SK-N-SH treated with all-trans-retinoic acid at 6 μM for 48 hours (cell line): ENCODE data around the gene B3GNT9.

Experiments used
- ATAC-seq: fragments of 200-7000 bp; cut with Tn5 transposase; 3 replicates; pipeline ENCODE4 v1.9.1; 2020; ENCODE audit warnings: mild to moderate bottlenecking, moderate library complexity
- CREB5 ChIP-seq: fragments of 250-450 bp; sonication (Bioruptor Pico); IDR thresholded peaks from 2 replicates; pipeline ENCODE4 v1.5.1; 2020; ENCODE audit warnings: low read depth, mild to moderate bottlenecking, moderate library complexity
- ESRRG ChIP-seq: fragments of 250-450 bp; sonication (Bioruptor Pico); IDR thresholded peaks from 2 replicates; pipeline ENCODE4 v1.6.1; 2021; ENCODE audit warnings: mild to moderate bottlenecking
- GLIS3 ChIP-seq: fragments of 250-450 bp; sonication (Bioruptor Pico); IDR thresholded peaks from 2 replicates; pipeline ENCODE4 v1.5.0; 2020; ENCODE audit warnings: mild to moderate bottlenecking, moderate library complexity
- ISL1 ChIP-seq: fragments of 250-450 bp; sonication (Bioruptor Pico); IDR thresholded peaks from 2 replicates; pipeline ENCODE4 v2.1.2; 2022; ENCODE audit warnings: mild to moderate bottlenecking, moderate library complexity
- PPARA ChIP-seq: fragments of 250-450 bp; sonication (Bioruptor Pico); IDR thresholded peaks from 2 replicates; pipeline ENCODE4 v1.5.0; 2020; ENCODE audit warnings: mild to moderate bottlenecking, borderline replicate concordance
- RARB ChIP-seq: fragments of 250-450 bp; sonication (Bioruptor Pico); IDR thresholded peaks from 2 replicates; pipeline ENCODE4 v1.8.0; 2021; ENCODE audit warnings: mild to moderate bottlenecking, moderate library complexity
- SNAI2 ChIP-seq: fragments of 250-450 bp; sonication (Bioruptor Pico); IDR thresholded peaks from 2 replicates; pipeline ENCODE4 v1.5.0; 2020; ENCODE audit warnings: mild to moderate bottlenecking, moderate library complexity
- TCF4 ChIP-seq: fragments of 250-450 bp; sonication (Bioruptor Pico); IDR thresholded peaks from 2 replicates; pipeline ENCODE4 v1.8.0; 2021; ENCODE audit warnings: mild to moderate bottlenecking, moderate library complexity, borderline replicate concordance
- TSHZ2 ChIP-seq: fragments of 250-450 bp; sonication (Bioruptor Pico); IDR thresholded peaks from 2 replicates; pipeline ENCODE4 v1.5.0; 2020; ENCODE audit warnings: mild to moderate bottlenecking, moderate library complexity
- ZFP3 ChIP-seq: fragments of 250-450 bp; sonication (Bioruptor Pico); IDR thresholded peaks from 2 replicates; pipeline ENCODE4 v1.5.0; 2020; ENCODE audit warnings: mild to moderate bottlenecking, moderate library complexity
- ZNF565 ChIP-seq: fragments of 450-650 bp; formaldehyde crosslinking; conservative IDR thresholded peaks from 2 replicates; pipeline ENCODE4 v1.5.0; 2020; ENCODE audit warnings: low read depth, mild to moderate bottlenecking, moderate library complexity
- ZNF70 ChIP-seq: fragments of 450-650 bp; formaldehyde crosslinking; IDR thresholded peaks from 2 replicates; pipeline ENCODE4 v1.5.0; 2020; ENCODE audit warnings: mild to moderate bottlenecking, moderate library complexity
- ZNF8 ChIP-seq: fragments of 450-650 bp; formaldehyde crosslinking; IDR thresholded peaks from 2 replicates; pipeline ENCODE4 v1.5.0; 2020; ENCODE audit warnings: mild to moderate bottlenecking, moderate library complexity
- TF ChIP-seq, protein P1 (sequence below): fragments of 250-450 bp; sonication (Bioruptor Pico); IDR thresholded peaks from 2 replicates; pipeline ENCODE4 v1.5.1; 2021; ENCODE audit warnings: mild to moderate bottlenecking, moderate library complexity

B3GNT9 gene

DNA sequence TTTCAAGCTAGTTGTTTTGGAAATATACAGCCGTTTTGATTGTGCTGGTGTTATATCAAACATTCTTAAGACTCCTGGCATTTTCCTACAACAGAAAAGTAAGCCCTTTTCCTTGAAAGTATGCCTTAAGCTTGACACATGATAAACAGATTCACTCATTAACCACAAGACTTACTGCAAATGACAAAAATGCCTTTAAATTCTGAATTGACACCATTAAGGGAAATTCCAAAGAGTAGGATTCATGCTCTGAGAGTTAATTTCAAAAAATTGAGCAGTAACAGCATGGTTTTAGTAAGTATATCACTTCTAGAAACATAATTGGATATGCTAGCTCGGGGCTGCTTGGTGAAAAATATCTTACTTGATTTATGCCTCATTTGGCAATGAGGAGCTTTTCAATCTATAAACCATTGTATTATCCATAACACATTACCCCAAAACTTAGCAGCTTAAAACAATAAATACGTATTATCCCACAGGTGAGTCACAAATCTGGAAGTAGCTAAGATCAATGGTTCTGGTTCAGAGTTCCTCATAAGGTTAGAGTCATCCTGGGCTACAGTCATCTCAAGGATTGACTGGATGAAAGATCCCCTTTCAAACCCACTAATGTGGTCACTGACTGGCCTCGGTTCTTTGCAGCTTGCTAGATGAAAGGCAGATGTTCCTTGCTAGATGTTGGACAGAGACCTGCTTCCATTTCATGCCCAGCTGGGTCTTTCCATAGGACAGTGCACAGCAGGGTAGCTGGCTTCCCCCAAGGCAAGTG, 49.3 kb downstream of the B3GNT9 start:
- TF ChIP-seq PPARA (CRISPR knock-in tag) (no peak), ESRRG (no peak), SNAI2 (CRISPR knock-in tag) (no peak), ZFP3 (CRISPR knock-in tag) (no peak), CREB5 (CRISPR knock-in tag) (no peak), ZNF8 (CRISPR knock-in tag) (no peak), ZNF565 (no peak)
- ATAC-seq, result no peak

- peak; percentile 71 for ATAC-seq
- TF ChIP-seq ZNF565 (no peak), ZFP3 (CRISPR knock-in tag) (no peak), RARB (CRISPR knock-in tag) (no peak), ISL1 (no peak), ZNF70 (no peak), TSHZ2 (CRISPR knock-in tag) (no peak), ESRRG (no peak), PPARA (CRISPR knock-in tag) (no peak), GLIS3 (CRISPR knock-in tag) (no peak), TCF4 (CRISPR knock-in tag) (no peak), ZNF8 (CRISPR knock-in tag) (no peak), CREB5 (CRISPR knock-in tag) (no peak)
- TF ChIP-seq, protein P1, sequence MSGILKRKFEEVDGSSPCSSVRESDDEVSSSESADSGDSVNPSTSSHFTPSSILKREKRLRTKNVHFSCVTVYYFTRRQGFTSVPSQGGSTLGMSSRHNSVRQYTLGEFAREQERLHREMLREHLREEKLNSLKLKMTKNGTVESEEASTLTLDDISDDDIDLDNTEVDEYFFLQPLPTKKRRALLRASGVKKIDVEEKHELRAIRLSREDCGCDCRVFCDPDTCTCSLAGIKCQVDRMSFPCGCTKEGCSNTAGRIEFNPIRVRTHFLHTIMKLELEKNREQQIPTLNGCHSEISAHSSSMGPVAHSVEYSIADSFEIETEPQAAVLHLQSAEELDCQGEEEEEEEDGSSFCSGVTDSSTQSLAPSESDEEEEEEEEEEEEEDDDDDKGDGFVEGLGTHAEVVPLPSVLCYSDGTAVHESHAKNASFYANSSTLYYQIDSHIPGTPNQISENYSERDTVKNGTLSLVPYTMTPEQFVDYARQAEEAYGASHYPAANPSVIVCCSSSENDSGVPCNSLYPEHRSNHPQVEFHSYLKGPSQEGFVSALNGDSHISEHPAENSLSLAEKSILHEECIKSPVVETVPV (CRISPR knock-in tag), result no peak
Observed at GRCh38 chr16:67100569-67101310, 50.1 kb downstream of the B3GNT9 start.

DNA sequence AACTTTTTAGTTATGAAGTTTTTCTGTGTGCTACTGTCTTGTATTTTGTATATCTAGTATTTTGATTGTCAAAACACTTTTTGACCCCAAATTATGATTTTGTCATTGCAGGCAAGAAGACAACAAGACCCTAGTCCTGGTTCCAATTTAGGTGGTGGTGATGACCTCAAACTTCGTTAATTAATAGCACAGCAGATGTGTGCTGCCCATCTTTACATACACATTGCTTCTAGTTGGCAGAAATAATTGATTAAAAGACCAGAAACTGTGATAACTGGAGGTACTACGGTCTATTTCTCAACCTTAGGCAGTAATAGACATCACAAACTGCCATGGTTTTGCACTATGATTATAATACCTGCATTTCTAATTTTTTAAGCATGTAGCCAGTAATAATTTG, 52.2 kb downstream of the B3GNT9 start:
- TF ChIP-seq GLIS3 (CRISPR knock-in tag) (no peak), TCF4 (CRISPR knock-in tag) (peak; percentile 72)
- no peak for ATAC-seq
